ENCODE measurements around the gene PARD3.

The PARD3 gene

GRCh38 chr10:34682580-34682979 lies 132.5 kb downstream of the PARD3 start:
- Histone ChIP-seq H3K27me3 (replicated peaks; ENCODE audit: control insufficient read depth, insufficient read depth, low read length, poor library complexity, severe bottlenecking) (no peaks in the 10 kb centered on the region), H3K4me3 (ENCODE audit: insufficient read depth, low read depth, low read length, poor library complexity, severe bottlenecking) (no peak overlapping the region), H3K9me3 (ENCODE audit: control insufficient read depth, low read length) (no peaks in the 10 kb centered on the region), H3K36me3 (ENCODE audit: control insufficient read depth, insufficient read depth, low read length) (no peaks in the 10 kb centered on the region), H3K4me1 (ENCODE audit: control insufficient read depth, insufficient read depth, low read length, poor library complexity, severe bottlenecking) (no peaks in the 10 kb centered on the region), H3K27ac (ENCODE audit: insufficient read depth, low read length, poor library complexity, severe bottlenecking) (no peak overlapping the region)
- no peak for DNase-seq

- no peaks in the 10 kb centered on the region for H3K27me3 ChIP-seq (replicated peaks; ENCODE audit: control insufficient read depth, insufficient read depth, low read length, poor library complexity, severe bottlenecking)
- DNase-seq = no peak
Measured at GRCh38 chr10:34681933-34682332, 133.2 kb downstream of the PARD3 start.

DNA sequence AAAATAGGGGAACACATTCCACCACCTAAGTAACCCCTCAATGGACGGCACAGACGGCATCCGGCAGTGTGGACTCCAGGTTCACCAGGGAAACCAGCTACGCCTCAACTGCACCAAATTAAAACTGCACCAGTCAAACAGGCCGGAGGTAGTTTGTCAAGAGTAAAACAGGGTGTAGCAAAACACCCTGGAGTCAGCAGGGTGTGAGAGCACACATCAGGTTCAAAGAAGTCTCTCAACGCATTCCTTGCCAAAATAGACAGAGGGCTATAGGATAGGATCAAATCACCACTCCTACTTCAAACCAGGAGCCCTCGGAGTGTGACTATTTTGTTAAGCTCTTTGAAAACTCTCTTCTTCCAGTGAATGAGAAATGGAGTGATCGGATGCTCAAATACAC lies 135.9 kb downstream of the PARD3 start:
- no peaks in the 10 kb centered on the region for H3K27me3 ChIP-seq (replicated peaks; ENCODE audit: control insufficient read depth, insufficient read depth, low read length, poor library complexity, severe bottlenecking)
- DNase-seq = no peak
- H3K27ac ChIP-seq (ENCODE audit: insufficient read depth, low read length, poor library complexity, severe bottlenecking) = no peak overlapping the region
- H3K36me3 ChIP-seq (ENCODE audit: control insufficient read depth, insufficient read depth, low read length) = no peaks in the 10 kb centered on the region
- no peak overlapping the region for H3K4me3 ChIP-seq (ENCODE audit: insufficient read depth, low read depth, low read length, poor library complexity, severe bottlenecking)
- H3K4me1 ChIP-seq (ENCODE audit: control insufficient read depth, insufficient read depth, low read length, poor library complexity, severe bottlenecking) = no peaks in the 10 kb centered on the region
- H3K9me3 ChIP-seq (ENCODE audit: control insufficient read depth, low read length) = no peaks in the 10 kb centered on the region

More at GRCh38 chr10:34681933-34682332, 133.2 kb downstream of the PARD3 start:
- H3K9me3 ChIP-seq (ENCODE audit: control insufficient read depth, low read length) = no peaks in the 10 kb centered on the region
- no peak overlapping the region for H3K4me3 ChIP-seq (ENCODE audit: insufficient read depth, low read depth, low read length, poor library complexity, severe bottlenecking)
- no peaks in the 10 kb centered on the region for H3K36me3 ChIP-seq (ENCODE audit: control insufficient read depth, insufficient read depth, low read length)
- H3K4me1 ChIP-seq (ENCODE audit: control insufficient read depth, insufficient read depth, low read length, poor library complexity, severe bottlenecking) = no peaks in the 10 kb centered on the region
- H3K27ac ChIP-seq (ENCODE audit: insufficient read depth, low read length, poor library complexity, severe bottlenecking) = no peak overlapping the region

DNA sequence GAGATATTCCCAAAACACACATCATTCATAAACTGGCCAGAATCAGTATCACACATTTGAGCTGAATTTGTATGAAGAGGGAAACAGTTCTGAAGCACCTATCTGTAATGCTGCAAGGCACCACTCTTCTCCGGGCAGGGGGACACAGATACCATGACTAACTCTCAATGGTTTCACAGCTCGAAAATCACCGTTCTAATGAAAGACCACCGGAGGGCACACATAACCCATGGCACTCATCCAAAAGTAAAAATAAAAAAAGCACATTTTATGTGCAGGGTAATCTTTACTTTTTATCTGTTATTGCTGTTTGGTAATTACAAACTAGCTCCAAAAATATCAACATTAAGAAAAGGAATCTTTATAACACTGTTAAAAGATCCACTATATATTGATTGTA lies 137.5 kb downstream of the PARD3 start:
- DNase-seq = no peak
- Histone ChIP-seq H3K27me3 (replicated peaks; ENCODE audit: control insufficient read depth, insufficient read depth, low read length, poor library complexity, severe bottlenecking) (no peaks in the 10 kb centered on the region), H3K36me3 (ENCODE audit: control insufficient read depth, insufficient read depth, low read length) (no peaks in the 10 kb centered on the region), H3K4me1 (ENCODE audit: control insufficient read depth, insufficient read depth, low read length, poor library complexity, severe bottlenecking) (no peaks in the 10 kb centered on the region), H3K4me3 (ENCODE audit: insufficient read depth, low read depth, low read length, poor library complexity, severe bottlenecking) (no peak overlapping the region), H3K9me3 (ENCODE audit: control insufficient read depth, low read length) (no peaks in the 10 kb centered on the region), H3K27ac (ENCODE audit: insufficient read depth, low read length, poor library complexity, severe bottlenecking) (no peak overlapping the region)

- H3K27me3 ChIP-seq (replicated peaks; ENCODE audit: control insufficient read depth, insufficient read depth, low read length, poor library complexity, severe bottlenecking) = no peaks in the 10 kb centered on the region
- H3K4me3 ChIP-seq (ENCODE audit: insufficient read depth, low read depth, low read length, poor library complexity, severe bottlenecking) = no peak overlapping the region
- H3K9me3 ChIP-seq (ENCODE audit: control insufficient read depth, low read length) = no peaks in the 10 kb centered on the region
- no peaks in the 10 kb centered on the region for H3K36me3 ChIP-seq (ENCODE audit: control insufficient read depth, insufficient read depth, low read length)
- H3K27ac ChIP-seq (ENCODE audit: insufficient read depth, low read length, poor library complexity, severe bottlenecking) = no peak overlapping the region
- DNase-seq = no peak
- no peaks in the 10 kb centered on the region for H3K4me1 ChIP-seq (ENCODE audit: control insufficient read depth, insufficient read depth, low read length, poor library complexity, severe bottlenecking)
Measured at GRCh38 chr10:34677132-34677531, 138.0 kb downstream of the PARD3 start.

DNA sequence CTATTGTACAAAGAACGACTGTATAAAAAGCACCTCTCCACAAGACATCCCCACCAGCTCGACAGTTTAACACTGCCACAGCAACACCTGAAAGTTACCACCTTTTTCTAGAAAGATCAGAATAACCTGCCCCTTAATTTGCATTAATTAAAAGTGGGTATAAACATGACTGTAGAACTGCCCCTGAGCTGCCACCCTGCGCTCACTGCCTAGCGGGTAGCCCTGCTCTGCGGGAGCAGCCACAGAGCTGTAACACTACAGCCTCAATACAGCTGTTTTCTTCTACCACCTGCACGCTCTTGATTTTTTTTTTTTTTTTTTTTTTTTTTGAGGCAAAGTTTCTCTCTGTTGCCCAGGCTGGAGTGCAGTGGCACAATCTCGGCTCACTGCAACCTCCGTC lies 140.9 kb downstream of the PARD3 start:
- no peak overlapping the region for H3K4me3 ChIP-seq (ENCODE audit: insufficient read depth, low read depth, low read length, poor library complexity, severe bottlenecking)
- no peaks in the 10 kb centered on the region for H3K4me1 ChIP-seq (ENCODE audit: control insufficient read depth, insufficient read depth, low read length, poor library complexity, severe bottlenecking)
- H3K9me3 ChIP-seq (ENCODE audit: control insufficient read depth, low read length) = no peaks in the 10 kb centered on the region

DNA sequence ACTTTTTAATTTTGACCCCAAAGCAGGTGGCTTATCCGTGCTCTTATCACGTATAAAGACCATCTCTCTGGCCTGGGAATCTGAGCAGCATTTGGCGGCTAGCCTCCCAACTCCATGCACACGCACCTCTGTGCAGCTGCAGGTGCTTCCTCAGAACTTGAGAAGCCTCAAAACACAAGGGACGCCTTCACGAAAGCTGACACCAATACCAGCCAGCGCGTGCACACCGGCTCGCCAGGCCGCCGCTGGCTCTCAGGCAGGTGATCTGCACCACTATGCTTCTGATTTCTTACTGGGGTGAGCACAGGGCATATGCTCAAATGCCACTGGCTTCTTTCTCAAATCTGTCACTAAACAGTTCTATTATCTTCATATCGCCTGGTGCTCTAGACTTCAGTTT lies 145.0 kb downstream of the PARD3 start:
- H3K36me3 ChIP-seq (ENCODE audit: control insufficient read depth, insufficient read depth, low read length) = no peaks in the 10 kb centered on the region
- H3K27me3 ChIP-seq (replicated peaks; ENCODE audit: control insufficient read depth, insufficient read depth, low read length, poor library complexity, severe bottlenecking) = no peaks in the 10 kb centered on the region
- no peaks in the 10 kb centered on the region for H3K9me3 ChIP-seq (ENCODE audit: control insufficient read depth, low read length)
- no peak overlapping the region for H3K27ac ChIP-seq (ENCODE audit: insufficient read depth, low read length, poor library complexity, severe bottlenecking)
- H3K4me3 ChIP-seq (ENCODE audit: insufficient read depth, low read depth, low read length, poor library complexity, severe bottlenecking) = no peak overlapping the region
- DNase-seq = no peak
- H3K4me1 ChIP-seq (ENCODE audit: control insufficient read depth, insufficient read depth, low read length, poor library complexity, severe bottlenecking) = no peaks in the 10 kb centered on the region

More for the DNA sequence above, 140.9 kb downstream of the PARD3 start:
- H3K27me3 ChIP-seq (replicated peaks; ENCODE audit: control insufficient read depth, insufficient read depth, low read length, poor library complexity, severe bottlenecking) = no peaks in the 10 kb centered on the region
- no peaks in the 10 kb centered on the region for H3K36me3 ChIP-seq (ENCODE audit: control insufficient read depth, insufficient read depth, low read length)
- DNase-seq = no peak
- no peak overlapping the region for H3K27ac ChIP-seq (ENCODE audit: insufficient read depth, low read length, poor library complexity, severe bottlenecking)

DNA sequence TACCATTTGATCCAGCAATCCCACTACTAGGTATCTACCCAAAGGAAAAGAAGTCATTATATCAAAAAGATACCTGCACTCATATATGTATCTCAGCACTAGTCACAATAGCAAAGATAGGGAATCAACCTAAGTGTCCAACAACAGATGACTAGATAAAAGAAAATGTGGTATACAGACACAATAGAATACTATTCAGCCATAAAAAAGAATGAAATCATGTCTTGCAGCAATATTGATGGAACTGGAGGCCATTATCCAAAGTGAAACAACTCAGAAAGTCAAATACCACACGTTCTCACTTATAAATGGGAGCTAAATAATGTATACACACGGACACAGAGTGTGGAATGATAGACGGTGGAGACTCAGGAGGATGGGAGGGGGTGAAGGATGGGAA lies 146.0 kb downstream of the PARD3 start:
- DNase-seq = no peak
- H3K4me1 ChIP-seq (ENCODE audit: control insufficient read depth, insufficient read depth, low read length, poor library complexity, severe bottlenecking) = no peaks in the 10 kb centered on the region
- H3K27me3 ChIP-seq (replicated peaks; ENCODE audit: control insufficient read depth, insufficient read depth, low read length, poor library complexity, severe bottlenecking) = no peaks in the 10 kb centered on the region
- H3K36me3 ChIP-seq (ENCODE audit: control insufficient read depth, insufficient read depth, low read length) = no peaks in the 10 kb centered on the region
- no peak overlapping the region for H3K27ac ChIP-seq (ENCODE audit: insufficient read depth, low read length, poor library complexity, severe bottlenecking)
- H3K4me3 ChIP-seq (ENCODE audit: insufficient read depth, low read depth, low read length, poor library complexity, severe bottlenecking) = no peak overlapping the region
- no peaks in the 10 kb centered on the region for H3K9me3 ChIP-seq (ENCODE audit: control insufficient read depth, low read length)

- no peak for DNase-seq
- Histone ChIP-seq H3K9me3 (ENCODE audit: control insufficient read depth, low read length) (no peaks in the 10 kb centered on the region), H3K4me1 (ENCODE audit: control insufficient read depth, insufficient read depth, low read length, poor library complexity, severe bottlenecking) (no peaks in the 10 kb centered on the region), H3K27ac (ENCODE audit: insufficient read depth, low read length, poor library complexity, severe bottlenecking) (no peak overlapping the region), H3K27me3 (replicated peaks; ENCODE audit: control insufficient read depth, insufficient read depth, low read length, poor library complexity, severe bottlenecking) (no peaks in the 10 kb centered on the region), H3K4me3 (ENCODE audit: insufficient read depth, low read depth, low read length, poor library complexity, severe bottlenecking) (no peak overlapping the region), H3K36me3 (ENCODE audit: control insufficient read depth, insufficient read depth, low read length) (no peaks in the 10 kb centered on the region)
Measured at GRCh38 chr10:34667177-34667576, 147.9 kb downstream of the PARD3 start.

- H3K27me3 ChIP-seq (replicated peaks; ENCODE audit: control insufficient read depth, insufficient read depth, low read length, poor library complexity, severe bottlenecking) = no peaks in the 10 kb centered on the region
- no peak overlapping the region for H3K4me3 ChIP-seq (ENCODE audit: insufficient read depth, low read depth, low read length, poor library complexity, severe bottlenecking)
- DNase-seq = no peak
- H3K36me3 ChIP-seq (ENCODE audit: control insufficient read depth, insufficient read depth, low read length) = no peaks in the 10 kb centered on the region
- no peaks in the 10 kb centered on the region for H3K4me1 ChIP-seq (ENCODE audit: control insufficient read depth, insufficient read depth, low read length, poor library complexity, severe bottlenecking)
- H3K27ac ChIP-seq (ENCODE audit: insufficient read depth, low read length, poor library complexity, severe bottlenecking) = no peak overlapping the region
- H3K9me3 ChIP-seq (ENCODE audit: control insufficient read depth, low read length) = no peaks in the 10 kb centered on the region
Measured at GRCh38 chr10:34666008-34666704, 148.9 kb downstream of the PARD3 start.
